H9 (cell line): ENCODE measurements around the gene TRPM2. TPM values are rescaled to one million over a fixed set of nuclear protein-coding genes. Genes with fewer than 3 reads are reported as not detected.

Experiments
- DNase-seq: peaks from one replicate; pipeline ENCODE4 v3.0.0-alpha.2; 2017
- H2AFZ ChIP-seq: one replicate; pipeline ENCODE4 v1.6.1; 2013; ENCODE audit warnings: mild to moderate bottlenecking, low read length, control low read depth, moderate library complexity
- H2AK5ac ChIP-seq: 2 replicates; pipeline ENCODE4 v1.6.1; 2013; ENCODE audit warnings: low read length, control low read depth, mixed read lengths; ENCODE audit not compliant: insufficient read length
- H2BK120ac ChIP-seq: one replicate; pipeline ENCODE4 v1.6.1; 2013; ENCODE audit warnings: low read depth, mild to moderate bottlenecking, low read length, control low read depth, inconsistent platforms; ENCODE audit not compliant: poor library complexity, severe bottlenecking
- H2BK12ac ChIP-seq: 2 replicates; pipeline ENCODE4 v1.6.1; 2013; ENCODE audit warnings: low read length, control low read depth, mixed read lengths, low read depth; ENCODE audit not compliant: insufficient read length
- H2BK15ac ChIP-seq: 2 replicates; pipeline ENCODE4 v1.6.1; 2013; ENCODE audit warnings: low read depth, low read length, control low read depth
- H2BK20ac ChIP-seq: one replicate; pipeline ENCODE4 v1.6.1; 2013; ENCODE audit warnings: low read depth, mild to moderate bottlenecking, low read length, control low read depth, inconsistent platforms; ENCODE audit not compliant: poor library complexity, severe bottlenecking
- H2BK5ac ChIP-seq: 2 replicates; pipeline ENCODE4 v1.6.1; 2013; ENCODE audit warnings: low read length, control low read depth, mixed read lengths; ENCODE audit not compliant: insufficient read length
- H3K14ac ChIP-seq: 2 replicates; pipeline ENCODE4 v1.6.1; 2013; ENCODE audit warnings: low read length, control low read depth; ENCODE audit not compliant: insufficient read depth
- H3K18ac ChIP-seq: 2 replicates; pipeline ENCODE4 v1.6.1; 2013; ENCODE audit warnings: low read depth, mild to moderate bottlenecking, mixed read lengths, low read length, control low read depth; ENCODE audit not compliant: insufficient read length
- H3K23ac ChIP-seq: 2 replicates; pipeline ENCODE4 v1.6.1; 2013; ENCODE audit warnings: low read length, control low read depth, mixed read lengths, low read depth; ENCODE audit not compliant: insufficient read length
- H3K23me2 ChIP-seq: 2 replicates; pipeline ENCODE4 v1.6.1; 2013; ENCODE audit warnings: low read depth, mild to moderate bottlenecking, mixed read lengths, low read length, control low read depth; ENCODE audit not compliant: insufficient read length, poor library complexity, severe bottlenecking
- H3K27ac ChIP-seq: 2 replicates; pipeline ENCODE4 v1.5.1; 2013; ENCODE audit warnings: low read length, control low read depth, mixed read lengths, low read depth; ENCODE audit not compliant: insufficient read length
- H3K27me3 ChIP-seq: 2 replicates; pipeline ENCODE4 v1.6.1; 2013; ENCODE audit warnings: low read length, control low read depth, inconsistent platforms; ENCODE audit not compliant: insufficient read depth
- H3K4ac ChIP-seq: 2 replicates; pipeline ENCODE4 v1.6.1; 2013; ENCODE audit warnings: low read depth, mild to moderate bottlenecking, control low read depth, inconsistent platforms, low read length, moderate library complexity
- H3K4me1 ChIP-seq: 2 replicates; pipeline ENCODE4 v1.6.1; 2013; ENCODE audit warnings: low read length, control low read depth, inconsistent platforms; ENCODE audit not compliant: insufficient read depth
- H3K4me2 ChIP-seq: 2 replicates; pipeline ENCODE4 v1.6.1; 2013; ENCODE audit warnings: low read length, control low read depth, mixed read lengths; ENCODE audit not compliant: insufficient read length, insufficient read depth
- H3K56ac ChIP-seq: 2 replicates; pipeline ENCODE4 v1.6.1; 2013; ENCODE audit warnings: low read depth, mild to moderate bottlenecking, mixed read lengths, low read length, control low read depth; ENCODE audit not compliant: insufficient read length
- H3K79me1 ChIP-seq: 2 replicates; pipeline ENCODE4 v1.6.1; 2013; ENCODE audit warnings: low read depth, mild to moderate bottlenecking, moderate library complexity, low read length, control low read depth, inconsistent platforms; ENCODE audit not compliant: insufficient read depth, poor library complexity, severe bottlenecking
- H3K79me2 ChIP-seq: 2 replicates; pipeline ENCODE4 v1.6.1; 2013; ENCODE audit warnings: low read length, control low read depth, inconsistent platforms; ENCODE audit not compliant: insufficient read depth
- H3K9ac ChIP-seq: 2 replicates; pipeline ENCODE4 v1.6.1; 2013; ENCODE audit warnings: low read length, control low read depth, mixed read lengths; ENCODE audit not compliant: insufficient read length; ENCODE audit errors: extremely low read depth
- H3K9me3 ChIP-seq: one replicate; pipeline ENCODE4 v1.6.1; 2013; ENCODE audit warnings: low read depth, low read length, inconsistent platforms; ENCODE audit not compliant: control insufficient read depth
- H3T11ph ChIP-seq: one replicate; pipeline ENCODE4 v1.6.1; 2013; ENCODE audit warnings: mild to moderate bottlenecking, low read length, control low read depth, inconsistent platforms
- H4K20me1 ChIP-seq: one replicate; pipeline ENCODE4 v1.6.1; 2013; ENCODE audit not compliant: control insufficient read depth, insufficient read length, insufficient read depth
- H4K5ac ChIP-seq: 2 replicates; pipeline ENCODE4 v1.6.1; 2013; ENCODE audit warnings: low read depth, mild to moderate bottlenecking, mixed read lengths, low read length, control low read depth; ENCODE audit not compliant: insufficient read length
- H4K8ac ChIP-seq: replicated peaks from 2 replicates; pipeline ENCODE4 v1.6.1; 2013; ENCODE audit warnings: low read length, control low read depth, mixed read lengths, low read depth; ENCODE audit not compliant: insufficient read length
- H4K91ac ChIP-seq: 2 replicates; pipeline ENCODE4 v1.6.1; 2013; ENCODE audit warnings: low read depth, mild to moderate bottlenecking, moderate library complexity, mixed read lengths, low read length, control low read depth; ENCODE audit not compliant: insufficient read length
- H3K27ac Mint-ChIP-seq, 3 experiments: 2 replicates in 2 of 3; 3 replicates in 1 of 3; pipeline ENCODE4 v1.8.0; 2020 to 2021; ENCODE audit warnings: mixed read lengths in 3 of 3, mild to moderate bottlenecking in 1 of 3, moderate library complexity in 1 of 3
- H3K27me3 Mint-ChIP-seq: 2 replicates; pipeline ENCODE4 v1.8.0; 2021; ENCODE audit warnings: low read depth, mild to moderate bottlenecking, moderate library complexity, mixed read lengths
- H3K36me3 Mint-ChIP-seq, 3 experiments: 2 replicates in 2 of 3; 3 replicates in 1 of 3; pipeline ENCODE4 v1.8.0; 2020 to 2021; ENCODE audit warnings: low read depth in 3 of 3, mixed read lengths in 3 of 3; ENCODE audit not compliant: insufficient read depth in 1 of 3
- H3K4me1 Mint-ChIP-seq, 2 experiments: 2 replicates each; pipeline ENCODE4 v1.8.0; 2020; ENCODE audit warnings: mixed read lengths in 2 of 2
- H3K4me3 Mint-ChIP-seq, 2 experiments: 2 replicates in 1 of 2; 3 replicates in 1 of 2; pipeline ENCODE4 v1.8.0; 2020 to 2021; ENCODE audit warnings: mild to moderate bottlenecking in 2 of 2, mixed read lengths in 2 of 2, moderate library complexity in 1 of 2
- H3K9me3 Mint-ChIP-seq, 2 experiments: 2 replicates in 1 of 2; 3 replicates in 1 of 2; pipeline ENCODE4 v1.8.0; 2020; ENCODE audit warnings: mild to moderate bottlenecking in 2 of 2, mixed read lengths in 2 of 2, moderate library complexity in 1 of 2
- WGBS: extraction: QIAGEN DNeasy Blood & Tissue Kit; methylation state at CpG from one replicate; pipeline ENCODE4 v1.1.7; 2013; ENCODE audit warnings: missing lambda C conversion rate, low lambda C conversion rate, mixed read lengths; ENCODE audit not compliant: insufficient read length; ENCODE audit errors: extremely low coverage; 5-methylcytosine and 5-hydroxymethylcytosine counted together
- total RNA-seq: library from RNA; stranded (reverse); gene quantifications from 2 replicates; pipeline ENCODE4 v1.2.1, GENCODE V29; 2021
- TF ChIP-seq, protein P1 (sequence below): fragments of 200-600 bp; sonication (generic); conservative IDR thresholded peaks from 3 replicates; pipeline ENCODE4 v1.8.0; 2021; ENCODE audit warnings: antibody characterized with exemption, mild to moderate bottlenecking

Gene TRPM2
- total RNA-seq, 1 experiment from 2014 or later = 0.68 TPM

DNA sequence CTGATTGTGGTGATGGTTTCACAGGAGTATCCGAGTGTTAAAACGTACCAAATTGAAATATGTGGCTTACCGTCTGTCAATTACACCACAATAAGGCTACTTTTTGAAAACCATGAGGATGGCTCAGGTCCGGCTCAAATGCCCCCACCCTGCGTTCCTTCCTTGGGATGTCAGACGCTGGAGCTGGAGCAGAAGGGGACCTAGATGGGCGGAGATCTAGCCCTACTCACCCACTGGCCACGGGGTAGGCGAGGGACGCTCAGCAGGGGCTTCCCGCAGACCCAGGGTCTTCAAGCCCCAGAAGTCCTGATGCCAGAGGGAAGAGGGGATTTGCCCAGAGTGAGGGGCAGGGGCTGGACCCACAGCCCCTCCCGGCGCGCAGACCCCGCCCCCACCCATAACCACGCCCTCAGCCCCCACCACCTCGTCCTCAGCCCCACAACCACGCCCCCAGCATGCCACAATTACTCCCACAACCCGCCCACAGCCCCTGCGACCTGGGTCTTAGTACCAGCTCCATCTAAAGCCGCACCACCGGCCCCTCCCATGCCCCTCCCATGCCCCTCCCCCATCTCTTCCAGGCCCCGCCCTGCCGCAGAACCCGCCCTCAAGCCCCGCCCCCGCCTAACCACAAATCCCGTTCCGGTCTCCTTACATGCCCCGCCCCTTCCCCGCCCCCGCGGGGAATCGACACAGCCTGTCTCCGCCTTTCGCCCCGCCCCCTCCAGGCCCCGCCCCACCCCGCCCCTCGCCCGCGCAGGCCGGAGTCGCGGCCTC, 101.5 kb downstream of the TRPM2 start, which contains the start of gene LRRC3:
Gene LRRC3 (plus strand): TSS at position 764 of the 777 bp plus-strand sequence. CDS start 1,135 bp downstream, outside the sequence.
- Histone ChIP-seq H3K79me2 (no peaks in the 10 kb centered on the region), H3T11ph (no peak within 1 kb of the TSS), H2AFZ (no peak within 1 kb of the TSS), H2BK20ac (no peak within 1 kb of the TSS), H4K5ac (no peak within 1 kb of the TSS), H2BK120ac (no peak within 1 kb of the TSS), H3K27me3 (no peaks in the 10 kb centered on the region), H4K91ac (no peak within 1 kb of the TSS), H3K14ac (no peak within 1 kb of the TSS; the same call in 1 of the 2 replicates), H4K8ac (no peak within 1 kb of the TSS), H3K23ac (no peak within 1 kb of the TSS), H3K56ac (no peak within 1 kb of the TSS), H3K27ac (no peak within 1 kb of the TSS), H3K79me1 (no peaks in the 10 kb centered on the region), H2BK15ac (no peak within 1 kb of the TSS), H3K23me2 (peaks cover 7% of the 10 kb centered on the region), H3K4me2 (peak within 1 kb of the TSS; percentile 52), H3K4me1 (no peaks in the 10 kb centered on the region), H3K4ac (no peak within 1 kb of the TSS), H3K9ac (no peak within 1 kb of the TSS), H2BK12ac (no peak within 1 kb of the TSS), H3K18ac (no peak within 1 kb of the TSS), H3K9me3 (no peaks in the 10 kb centered on the region), H2AK5ac (no peak within 1 kb of the TSS), H4K20me1 (no peaks in the 10 kb centered on the region), H2BK5ac (no peak within 1 kb of the TSS)
- DNase-seq = peak; percentile 99
- H3K4me1 Mint-ChIP-seq = peaks cover 4 to 6% of the 10 kb centered on the region in 2 experiments; a peak in 2 of 4 replicates
- H3K27me3 Mint-ChIP-seq = peaks cover 33% of the 10 kb centered on the region
- H3K36me3 Mint-ChIP-seq = peaks cover 0 to 2% (median 0%) of the 10 kb centered on the region in 3 experiments; a peak in 1 of 7 replicates
- no peaks in the 10 kb centered on the region; a peak in 1 of 5 replicates for H3K9me3 Mint-ChIP-seq
- H3K27ac Mint-ChIP-seq = no peak within 1 kb of the TSS; a peak in 1 of 7 replicates
- whole genome bisulfite sequencing = no CpG with 5 or more reads among the region's 45 CpGs
- TF ChIP-seq, protein P1, sequence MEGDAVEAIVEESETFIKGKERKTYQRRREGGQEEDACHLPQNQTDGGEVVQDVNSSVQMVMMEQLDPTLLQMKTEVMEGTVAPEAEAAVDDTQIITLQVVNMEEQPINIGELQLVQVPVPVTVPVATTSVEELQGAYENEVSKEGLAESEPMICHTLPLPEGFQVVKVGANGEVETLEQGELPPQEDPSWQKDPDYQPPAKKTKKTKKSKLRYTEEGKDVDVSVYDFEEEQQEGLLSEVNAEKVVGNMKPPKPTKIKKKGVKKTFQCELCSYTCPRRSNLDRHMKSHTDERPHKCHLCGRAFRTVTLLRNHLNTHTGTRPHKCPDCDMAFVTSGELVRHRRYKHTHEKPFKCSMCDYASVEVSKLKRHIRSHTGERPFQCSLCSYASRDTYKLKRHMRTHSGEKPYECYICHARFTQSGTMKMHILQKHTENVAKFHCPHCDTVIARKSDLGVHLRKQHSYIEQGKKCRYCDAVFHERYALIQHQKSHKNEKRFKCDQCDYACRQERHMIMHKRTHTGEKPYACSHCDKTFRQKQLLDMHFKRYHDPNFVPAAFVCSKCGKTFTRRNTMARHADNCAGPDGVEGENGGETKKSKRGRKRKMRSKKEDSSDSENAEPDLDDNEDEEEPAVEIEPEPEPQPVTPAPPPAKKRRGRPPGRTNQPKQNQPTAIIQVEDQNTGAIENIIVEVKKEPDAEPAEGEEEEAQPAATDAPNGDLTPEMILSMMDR = no peak
- peak within 1 kb of the TSS; percentile 66 to 80 for H3K4me3 Mint-ChIP-seq
